OCI-LY7 (cell line): Measurements from ENCODE around the gene MTIF2.
"Not testable (repeated sequence)": the region's sequence is repeated elsewhere in the genome, so short reads cannot be mapped to it uniquely, and the experiment has no call there.

Experiments
- EZH2phosphoT487 ChIP-seq: fragments of 200-600 bp; sonication (generic); IDR thresholded peaks from 2 replicates; pipeline ENCODE4 v1.6.1; 2018; ENCODE audit warnings: low read depth, borderline replicate concordance, mild to moderate bottlenecking, mixed run types, antibody characterized with exemption, low read length, moderate library complexity, mixed read lengths
- TF ChIP-seq, protein P1 (sequence below): fragments of 200-600 bp; sonication (generic); conservative IDR thresholded peaks from 2 replicates; pipeline ENCODE4 v1.5.1; 2014; ENCODE audit warnings: mild to moderate bottlenecking, antibody characterized with exemption, low read length, moderate library complexity, mixed read lengths

DNA sequence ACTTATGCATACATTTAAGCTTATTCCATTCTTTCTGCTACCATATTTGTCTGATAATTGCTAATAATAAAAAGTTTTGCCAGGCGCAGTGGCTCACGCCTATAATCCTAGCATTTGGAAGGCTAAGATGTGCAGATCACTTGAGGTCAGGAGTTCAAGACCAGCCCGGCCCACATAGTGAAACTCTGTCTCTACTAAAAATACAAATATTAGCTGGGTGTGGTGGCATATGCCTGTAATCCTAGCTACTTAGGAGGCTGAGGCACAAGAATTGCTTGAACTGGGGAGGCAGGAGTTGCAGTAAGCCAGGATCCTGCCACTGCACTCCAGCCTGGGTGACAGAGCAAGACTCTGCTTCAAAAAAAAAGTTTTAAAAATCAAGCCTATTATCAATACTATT lies 9.4 kb downstream of the MTIF2 start:
- TF ChIP-seq, protein P1, sequence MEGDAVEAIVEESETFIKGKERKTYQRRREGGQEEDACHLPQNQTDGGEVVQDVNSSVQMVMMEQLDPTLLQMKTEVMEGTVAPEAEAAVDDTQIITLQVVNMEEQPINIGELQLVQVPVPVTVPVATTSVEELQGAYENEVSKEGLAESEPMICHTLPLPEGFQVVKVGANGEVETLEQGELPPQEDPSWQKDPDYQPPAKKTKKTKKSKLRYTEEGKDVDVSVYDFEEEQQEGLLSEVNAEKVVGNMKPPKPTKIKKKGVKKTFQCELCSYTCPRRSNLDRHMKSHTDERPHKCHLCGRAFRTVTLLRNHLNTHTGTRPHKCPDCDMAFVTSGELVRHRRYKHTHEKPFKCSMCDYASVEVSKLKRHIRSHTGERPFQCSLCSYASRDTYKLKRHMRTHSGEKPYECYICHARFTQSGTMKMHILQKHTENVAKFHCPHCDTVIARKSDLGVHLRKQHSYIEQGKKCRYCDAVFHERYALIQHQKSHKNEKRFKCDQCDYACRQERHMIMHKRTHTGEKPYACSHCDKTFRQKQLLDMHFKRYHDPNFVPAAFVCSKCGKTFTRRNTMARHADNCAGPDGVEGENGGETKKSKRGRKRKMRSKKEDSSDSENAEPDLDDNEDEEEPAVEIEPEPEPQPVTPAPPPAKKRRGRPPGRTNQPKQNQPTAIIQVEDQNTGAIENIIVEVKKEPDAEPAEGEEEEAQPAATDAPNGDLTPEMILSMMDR = not testable (repeated sequence)
- TF ChIP-seq EZH2phosphoT487 = not testable (repeated sequence)
